Neural progenitor cell (in vitro differentiated cells): Measurements from ENCODE around the gene RNASE12.

Experiments used
- EZH2phosphoT487 ChIP-seq: fragments of 200-600 bp; sonication (generic); IDR thresholded peaks from 2 replicates; pipeline ENCODE4 v1.6.1; 2017; ENCODE audit warnings: antibody characterized with exemption
- TF ChIP-seq, protein P1 (sequence below): fragments of 200-600 bp; sonication (generic); IDR thresholded peaks from 2 replicates; pipeline ENCODE4 v1.5.1; 2017; ENCODE audit warnings: antibody characterized with exemption, mild to moderate bottlenecking

DNA sequence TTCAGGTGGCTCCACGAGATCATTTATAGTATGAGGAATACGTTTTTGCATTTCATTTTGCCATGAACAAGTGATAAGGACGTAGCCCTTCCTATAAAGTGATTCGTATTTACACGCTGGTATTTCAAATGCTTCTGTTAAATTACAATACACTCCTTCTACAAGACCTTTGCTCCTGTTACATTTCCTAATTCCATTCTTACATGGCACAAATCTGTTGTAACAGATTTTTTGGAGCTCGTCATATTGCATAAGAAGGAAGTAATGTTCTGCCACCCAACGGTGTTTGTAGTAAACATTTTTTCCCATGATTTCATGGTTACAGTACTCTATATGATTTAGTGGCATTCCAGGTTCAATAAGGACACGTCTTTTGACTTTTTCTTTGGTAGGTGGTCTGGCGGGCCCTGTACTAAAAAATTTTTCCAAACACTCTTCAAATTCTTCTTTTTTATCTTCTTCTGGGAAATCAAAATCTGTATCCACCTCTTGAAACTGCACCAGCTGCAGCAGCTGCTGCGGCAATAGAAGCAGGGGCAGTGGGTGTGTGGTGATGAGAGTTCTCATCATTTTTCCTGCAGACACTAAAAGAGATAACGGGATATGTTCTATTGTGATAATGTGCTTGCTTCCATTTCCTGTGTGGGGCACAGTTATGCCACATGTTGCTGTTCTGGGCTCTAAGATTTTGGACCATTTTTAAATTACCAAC is 34.5 kb downstream of the RNASE12 start:
- TF ChIP-seq, protein P1, sequence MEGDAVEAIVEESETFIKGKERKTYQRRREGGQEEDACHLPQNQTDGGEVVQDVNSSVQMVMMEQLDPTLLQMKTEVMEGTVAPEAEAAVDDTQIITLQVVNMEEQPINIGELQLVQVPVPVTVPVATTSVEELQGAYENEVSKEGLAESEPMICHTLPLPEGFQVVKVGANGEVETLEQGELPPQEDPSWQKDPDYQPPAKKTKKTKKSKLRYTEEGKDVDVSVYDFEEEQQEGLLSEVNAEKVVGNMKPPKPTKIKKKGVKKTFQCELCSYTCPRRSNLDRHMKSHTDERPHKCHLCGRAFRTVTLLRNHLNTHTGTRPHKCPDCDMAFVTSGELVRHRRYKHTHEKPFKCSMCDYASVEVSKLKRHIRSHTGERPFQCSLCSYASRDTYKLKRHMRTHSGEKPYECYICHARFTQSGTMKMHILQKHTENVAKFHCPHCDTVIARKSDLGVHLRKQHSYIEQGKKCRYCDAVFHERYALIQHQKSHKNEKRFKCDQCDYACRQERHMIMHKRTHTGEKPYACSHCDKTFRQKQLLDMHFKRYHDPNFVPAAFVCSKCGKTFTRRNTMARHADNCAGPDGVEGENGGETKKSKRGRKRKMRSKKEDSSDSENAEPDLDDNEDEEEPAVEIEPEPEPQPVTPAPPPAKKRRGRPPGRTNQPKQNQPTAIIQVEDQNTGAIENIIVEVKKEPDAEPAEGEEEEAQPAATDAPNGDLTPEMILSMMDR = no peak
- no peak for TF ChIP-seq EZH2phosphoT487
